GM19395 (cell line): ENCODE results near the gene IGFBP2.

ENCODE experiments used
- ATAC-seq: cut with Tn5 transposase; IDR thresholded peaks from one replicate; pipeline ENCODE4 v1.9.1; 2021; ENCODE audit warnings: mild to moderate bottlenecking, moderate library complexity; ENCODE audit not compliant: unreplicated experiment

The IGFBP2 gene

DNA sequence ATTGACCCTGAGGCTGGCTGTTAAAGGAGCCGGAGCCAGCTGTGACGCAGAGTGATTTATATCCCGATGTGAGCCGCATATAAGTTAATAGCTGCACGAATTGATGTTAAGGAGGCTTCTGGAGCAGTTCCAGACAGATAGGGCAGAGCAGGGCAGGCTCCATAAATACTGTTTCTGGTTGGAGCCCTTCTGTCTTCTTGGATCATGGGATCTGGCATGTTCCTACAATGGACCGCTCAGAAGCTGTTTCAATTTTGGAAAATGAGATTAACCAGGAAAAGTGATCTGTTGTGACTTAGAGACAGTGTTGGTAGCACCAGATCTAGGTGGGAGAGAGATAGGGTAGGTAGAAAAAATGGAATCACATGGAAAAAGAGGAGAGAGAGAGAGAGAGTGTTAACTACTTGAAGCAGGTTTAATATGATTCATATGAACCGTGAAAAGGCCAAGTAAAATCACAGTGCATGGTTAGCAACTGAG, 66.9 kb downstream of the IGFBP2 start:
- ATAC-seq = no peak

DNA sequence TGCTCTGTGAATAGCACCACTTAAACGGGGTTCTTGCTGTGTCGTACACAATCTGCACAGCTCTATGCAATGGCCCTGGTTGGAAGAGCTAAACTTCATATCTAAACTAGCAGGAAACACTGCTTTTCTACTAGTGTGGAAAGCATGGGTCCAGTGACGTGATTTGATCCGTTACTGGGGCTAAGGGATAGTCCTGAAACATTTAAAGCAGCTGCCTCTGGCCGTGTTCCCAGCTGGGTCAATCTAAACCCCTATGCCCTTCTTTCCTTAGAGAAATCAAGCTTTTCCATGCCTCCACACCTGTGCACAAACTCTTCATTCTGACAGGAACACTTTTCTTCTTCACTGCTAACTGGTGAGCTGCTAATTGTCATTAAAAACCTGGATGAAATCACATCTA, 67.6 kb downstream of the IGFBP2 start:
- ATAC-seq = no peak

- ATAC-seq = no peak
These were observed 68.3 kb downstream of the IGFBP2 start for GRCh38 chr2:216701544-216701943.

- no peak for ATAC-seq
These were observed 69.5 kb downstream of the IGFBP2 start for GRCh38 chr2:216702756-216703155.

- no peak for ATAC-seq
These were observed 77.5 kb downstream of the IGFBP2 start for GRCh38 chr2:216710551-216711301.

DNA sequence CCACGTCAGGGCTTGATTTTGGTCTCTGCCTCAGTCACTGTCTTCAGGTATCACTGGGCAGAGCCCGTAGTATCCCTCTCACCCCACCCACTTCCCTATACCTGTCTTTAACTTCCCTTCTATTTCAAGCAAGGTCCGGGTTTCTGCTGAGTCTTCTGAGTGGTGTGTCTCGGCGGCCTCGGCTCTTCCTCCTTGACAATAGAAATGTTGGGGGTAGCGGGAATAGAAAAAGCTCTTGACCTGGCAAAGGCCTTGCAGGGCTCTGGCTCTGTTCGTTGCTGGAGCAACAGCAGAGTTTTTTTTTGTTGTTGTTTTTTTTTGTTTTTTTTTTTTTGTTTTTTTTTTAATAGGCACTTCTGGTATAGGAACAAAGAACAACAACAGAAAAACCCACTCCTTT, 78.1 kb downstream of the IGFBP2 start:
- no peak for ATAC-seq

GRCh38 chr2:216713691-216714336, 80.6 kb downstream of the IGFBP2 start:
- no peak for ATAC-seq
